Activated naive CD4-positive, alpha-beta T cell treated with anti-CD3 and anti-CD28 coated beads, Interleukin-2, amount 10 ng/mL, durations not matched to agents 7 days and 5 days (primary cell): ENCODE results near the gene RANGAP1.

Source experiments
- CTCF ChIA-PET: fragments of 350-600 bp; sonication (Branson Sonifier 250); formaldehyde crosslinking; loops from one replicate; lab custom pipeline; 2021; ENCODE audit warnings: antibody characterized with exemption; lab: Charles Lee
- DNase-seq: peaks from one replicate; pipeline ENCODE4 v3.0.0-alpha.2; 2020
- H3K27ac Mint-ChIP-seq: one replicate; pipeline ENCODE4 v1.8.0; 2021; ENCODE audit warnings: mild to moderate bottlenecking, moderate library complexity, mixed read lengths
- H3K27me3 Mint-ChIP-seq: one replicate; pipeline ENCODE4 v1.8.0; 2021; ENCODE audit warnings: mild to moderate bottlenecking, mixed read lengths
- H3K36me3 Mint-ChIP-seq: one replicate; pipeline ENCODE4 v1.8.0; 2021; ENCODE audit warnings: mixed read lengths
- H3K4me1 Mint-ChIP-seq: one replicate; pipeline ENCODE4 v1.8.0; 2021; ENCODE audit warnings: mixed read lengths
- H3K4me3 Mint-ChIP-seq: one replicate; pipeline ENCODE4 v1.8.0; 2021; ENCODE audit warnings: mild to moderate bottlenecking, moderate library complexity, mixed read lengths
- H3K9me3 Mint-ChIP-seq: one replicate; pipeline ENCODE4 v1.8.0; 2021; ENCODE audit warnings: mixed read lengths

Gene RANGAP1

GRCh38 chr22:41288245-41288946, 2.4 kb upstream of the RANGAP1 start:
- peaks cover 32% of the 10 kb centered on the region for H3K4me1 Mint-ChIP-seq
- DNase-seq = no peak
- H3K27me3 Mint-ChIP-seq = no peaks in the 10 kb centered on the region
- peaks cover 6% of the 10 kb centered on the region for H3K36me3 Mint-ChIP-seq
- H3K4me3 Mint-ChIP-seq = peak overlapping the region; percentile 58
- H3K9me3 Mint-ChIP-seq = no peaks in the 10 kb centered on the region
- H3K27ac Mint-ChIP-seq = peak overlapping the region; percentile 86
- CTCF ChIA-PET = no interaction called here

- Mint-ChIP-seq H3K4me3 (peak overlapping the region; percentile 96), H3K27me3 (no peaks in the 10 kb centered on the region), H3K36me3 (peaks cover 13% of the 10 kb centered on the region), H3K9me3 (no peaks in the 10 kb centered on the region), H3K4me1 (peaks cover 39% of the 10 kb centered on the region), H3K27ac (peak overlapping the region; percentile 100)
- peak; percentile 65 for DNase-seq
- CTCF ChIA-PET = interaction anchor here (1.2 kb wide), 1 partner anchor 49 kb away, joined by 4 read pairs; no protein-coding TSS in a partner anchor
These were observed 678 bp upstream of the RANGAP1 start for GRCh38 chr22:41286639-41287091.

GRCh38 chr22:41285441-41285819, 557 bp downstream of the RANGAP1 start:
- CTCF ChIA-PET = no interaction called here
- Mint-ChIP-seq H3K9me3 (no peaks in the 10 kb centered on the region), H3K4me3 (peak overlapping the region; percentile 96), H3K27me3 (no peaks in the 10 kb centered on the region), H3K4me1 (peaks cover 41% of the 10 kb centered on the region), H3K36me3 (peaks cover 22% of the 10 kb centered on the region), H3K27ac (peak overlapping the region; percentile 100)
- DNase-seq = peak; percentile 87

- no peak for DNase-seq
- CTCF ChIA-PET = no interaction called here
- peak overlapping the region; percentile 100 for H3K27ac Mint-ChIP-seq
- H3K9me3 Mint-ChIP-seq = no peaks in the 10 kb centered on the region
- peaks cover 24% of the 10 kb centered on the region for H3K36me3 Mint-ChIP-seq
- H3K4me3 Mint-ChIP-seq = peak overlapping the region; percentile 96
- H3K27me3 Mint-ChIP-seq = no peaks in the 10 kb centered on the region
- H3K4me1 Mint-ChIP-seq = peaks cover 41% of the 10 kb centered on the region
These were observed 1.5 kb downstream of the RANGAP1 start for GRCh38 chr22:41284465-41284864.

GRCh38 chr22:41280854-41281253, 5.1 kb downstream of the RANGAP1 start:
- Mint-ChIP-seq H3K4me1 (peaks cover 24% of the 10 kb centered on the region), H3K27me3 (no peaks in the 10 kb centered on the region), H3K9me3 (no peaks in the 10 kb centered on the region), H3K27ac (peak overlapping the region; percentile 28), H3K4me3 (no peak overlapping the region), H3K36me3 (peaks cover 39% of the 10 kb centered on the region)
- CTCF ChIA-PET = no interaction called here
- DNase-seq = no peak

- Mint-ChIP-seq H3K4me3 (no peak overlapping the region), H3K27me3 (no peaks in the 10 kb centered on the region), H3K9me3 (no peaks in the 10 kb centered on the region), H3K4me1 (peaks cover 21% of the 10 kb centered on the region), H3K36me3 (peaks cover 41% of the 10 kb centered on the region), H3K27ac (peak overlapping the region; percentile 68)
- CTCF ChIA-PET = no interaction called here
- DNase-seq = no peak
These were observed 5.9 kb downstream of the RANGAP1 start for GRCh38 chr22:41280065-41280464.

- Mint-ChIP-seq H3K27me3 (no peaks in the 10 kb centered on the region), H3K4me1 (no peaks in the 10 kb centered on the region), H3K4me3 (no peak overlapping the region), H3K9me3 (no peaks in the 10 kb centered on the region), H3K36me3 (peaks cover 54% of the 10 kb centered on the region), H3K27ac (no peak overlapping the region)
- DNase-seq = no peak
- CTCF ChIA-PET = no interaction called here
These were observed 11.1 kb downstream of the RANGAP1 start for GRCh38 chr22:41274856-41275255.

- Mint-ChIP-seq H3K27me3 (no peaks in the 10 kb centered on the region), H3K4me1 (no peaks in the 10 kb centered on the region), H3K9me3 (no peaks in the 10 kb centered on the region), H3K4me3 (no peak overlapping the region), H3K36me3 (peaks cover 55% of the 10 kb centered on the region), H3K27ac (no peak overlapping the region)
- DNase-seq = no peak
- CTCF ChIA-PET = no interaction called here
These were observed 12.9 kb downstream of the RANGAP1 start for GRCh38 chr22:41273128-41273527.

GRCh38 chr22:41271787-41272186, 14.2 kb downstream of the RANGAP1 start:
- Mint-ChIP-seq H3K27me3 (no peaks in the 10 kb centered on the region), H3K27ac (no peak overlapping the region), H3K9me3 (no peaks in the 10 kb centered on the region), H3K4me3 (no peak overlapping the region), H3K36me3 (peaks cover 55% of the 10 kb centered on the region), H3K4me1 (no peaks in the 10 kb centered on the region)
- DNase-seq = no peak
- CTCF ChIA-PET = no interaction called here

GRCh38 chr22:41267958-41268357, 18.0 kb downstream of the RANGAP1 start:
- CTCF ChIA-PET = no interaction called here
- H3K4me1 Mint-ChIP-seq = no peaks in the 10 kb centered on the region
- H3K27ac Mint-ChIP-seq = no peak overlapping the region
- H3K36me3 Mint-ChIP-seq = peaks cover 51% of the 10 kb centered on the region
- H3K9me3 Mint-ChIP-seq = no peaks in the 10 kb centered on the region
- no peak overlapping the region for H3K4me3 Mint-ChIP-seq
- DNase-seq = no peak
- no peaks in the 10 kb centered on the region for H3K27me3 Mint-ChIP-seq

GRCh38 chr22:41264408-41264941, 21.5 kb downstream of the RANGAP1 start:
- H3K36me3 Mint-ChIP-seq = peaks cover 45% of the 10 kb centered on the region
- H3K9me3 Mint-ChIP-seq = no peaks in the 10 kb centered on the region
- CTCF ChIA-PET = no interaction called here
- no peaks in the 10 kb centered on the region for H3K4me1 Mint-ChIP-seq
- H3K27ac Mint-ChIP-seq = no peak overlapping the region
- H3K27me3 Mint-ChIP-seq = no peaks in the 10 kb centered on the region
- no peak for DNase-seq
- H3K4me3 Mint-ChIP-seq = no peak overlapping the region

- no peak for DNase-seq
- H3K27me3 Mint-ChIP-seq = no peaks in the 10 kb centered on the region
- CTCF ChIA-PET = no interaction called here
- H3K4me1 Mint-ChIP-seq = no peaks in the 10 kb centered on the region
- H3K4me3 Mint-ChIP-seq = no peak overlapping the region
- H3K9me3 Mint-ChIP-seq = no peaks in the 10 kb centered on the region
- no peak overlapping the region for H3K27ac Mint-ChIP-seq
- H3K36me3 Mint-ChIP-seq = peaks cover 46% of the 10 kb centered on the region
These were observed 22.3 kb downstream of the RANGAP1 start for GRCh38 chr22:41263704-41264103.

GRCh38 chr22:41262250-41262765, 23.7 kb downstream of the RANGAP1 start:
- H3K27me3 Mint-ChIP-seq = no peaks in the 10 kb centered on the region
- H3K4me1 Mint-ChIP-seq = no peaks in the 10 kb centered on the region
- H3K27ac Mint-ChIP-seq = no peak overlapping the region
- H3K4me3 Mint-ChIP-seq = no peak overlapping the region
- CTCF ChIA-PET = interaction anchor here (0.9 kb wide), 1 partner anchor 340 kb away, joined by 4 read pairs; no protein-coding TSS in a partner anchor
- H3K36me3 Mint-ChIP-seq = peaks cover 40% of the 10 kb centered on the region
- DNase-seq = no peak
- no peaks in the 10 kb centered on the region for H3K9me3 Mint-ChIP-seq

GRCh38 chr22:41261541-41262249, 24.3 kb downstream of the RANGAP1 start:
- H3K36me3 Mint-ChIP-seq = peaks cover 40% of the 10 kb centered on the region

More at GRCh38 chr22:41261541-41262249, 24.3 kb downstream of the RANGAP1 start:
- Mint-ChIP-seq H3K9me3 (no peaks in the 10 kb centered on the region), H3K27me3 (no peaks in the 10 kb centered on the region), H3K4me3 (no peak overlapping the region), H3K4me1 (no peaks in the 10 kb centered on the region), H3K27ac (no peak overlapping the region)
- CTCF ChIA-PET = interaction anchor here (0.9 kb wide), 1 partner anchor 339 kb away, joined by 4 read pairs; no protein-coding TSS in a partner anchor
- no peak for DNase-seq
